Nephron (organoid): Measurements from ENCODE around the gene TMEM245.
A peak's percentile ranks its signal among the peaks of the same experiment; 100 is the strongest.

ENCODE experiments used
- H3K27ac Mint-ChIP-seq, 3 experiments: 2 replicates each; pipeline ENCODE4 v1.8.0; 2020; ENCODE audit warnings: mixed read lengths in 3 of 3, mild to moderate bottlenecking in 2 of 3, moderate library complexity in 1 of 3
- H3K27me3 Mint-ChIP-seq: 2 replicates; pipeline ENCODE4 v1.8.0; 2021; ENCODE audit warnings: low read depth, mild to moderate bottlenecking, moderate library complexity, mixed read lengths
- H3K36me3 Mint-ChIP-seq: 2 replicates; pipeline ENCODE4 v1.8.0; 2020; ENCODE audit warnings: low read depth, mixed read lengths
- H3K4me1 Mint-ChIP-seq: 2 replicates; pipeline ENCODE4 v1.8.0; 2020; ENCODE audit warnings: mixed read lengths
- H3K4me3 Mint-ChIP-seq, 3 experiments: 2 replicates each; pipeline ENCODE4 v1.8.0; 2020; ENCODE audit warnings: mild to moderate bottlenecking in 3 of 3, mixed read lengths in 3 of 3, moderate library complexity in 2 of 3
- H3K9me3 Mint-ChIP-seq: 2 replicates; pipeline ENCODE4 v1.8.0; 2020; ENCODE audit warnings: mixed read lengths
- CTCF ChIP-seq, 3 experiments: fragments of 200-600 bp; sonication (generic); IDR thresholded peaks; one replicate each; pipeline ENCODE4 v1.5.0; 2021; ENCODE audit warnings: antibody characterized with exemption in 3 of 3; ENCODE audit not compliant: unreplicated experiment in 3 of 3

The TMEM245 gene

DNA sequence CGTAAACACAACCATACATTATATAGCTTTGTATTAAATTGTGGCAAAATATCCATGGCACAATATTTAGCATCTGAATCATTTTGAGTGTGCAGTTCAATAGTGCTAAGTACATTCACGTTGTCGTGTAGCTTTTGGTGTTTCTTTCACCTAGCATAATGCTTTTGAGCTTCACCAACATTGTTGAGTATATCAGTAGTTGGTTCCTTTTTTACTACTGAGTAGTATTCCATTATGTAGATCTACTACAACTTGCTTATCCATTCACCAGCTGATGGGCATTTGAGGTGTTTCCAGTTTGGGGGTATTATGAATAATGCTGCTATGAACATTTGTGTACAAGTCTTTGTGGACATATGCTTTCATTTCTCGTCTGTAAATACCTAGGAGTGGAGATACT, 79.2 kb downstream of the TMEM245 start:
- Mint-ChIP-seq H3K27ac (no peak overlapping the region), H3K9me3 (peaks cover 10% of the 10 kb centered on the region), H3K27me3 (no peaks in the 10 kb centered on the region), H3K4me3 (no peak overlapping the region), H3K4me1 (no peaks in the 10 kb centered on the region), H3K36me3 (peaks cover 81% of the 10 kb centered on the region)
- no peak for TF ChIP-seq CTCF (IDR thresholded peaks at IDR 0.05; ENCODE audit: unreplicated experiment in 3 of 3)

DNA sequence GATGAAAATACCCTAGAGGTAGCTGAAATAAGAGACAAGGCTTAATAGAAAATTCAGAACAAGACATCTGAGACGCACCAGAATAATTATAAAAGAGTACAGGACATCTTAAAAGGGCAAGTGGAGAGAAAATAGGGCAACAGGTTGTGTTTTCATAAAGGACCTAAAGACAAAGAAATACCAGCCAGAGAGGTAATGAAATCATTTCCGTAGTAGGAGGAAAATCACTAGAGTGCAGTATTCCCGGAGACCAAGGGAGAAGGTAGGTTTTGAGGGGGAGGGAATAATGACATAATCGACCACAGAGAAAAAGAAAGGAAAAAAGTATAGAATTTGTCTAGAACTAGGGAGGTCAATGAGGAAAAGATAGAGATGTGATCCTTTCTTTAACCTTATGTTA, 80.2 kb downstream of the TMEM245 start:
- H3K36me3 Mint-ChIP-seq, result peaks cover 74% of the 10 kb centered on the region
- H3K4me1 Mint-ChIP-seq, result no peaks in the 10 kb centered on the region
- H3K4me3 Mint-ChIP-seq, result no peak overlapping the region
- H3K27ac Mint-ChIP-seq, result peak overlapping the region in 1 of 3 experiments; percentile 47
- TF ChIP-seq CTCF (IDR thresholded peaks at IDR 0.05; ENCODE audit: unreplicated experiment in 3 of 3), result no peak
- peaks cover 10% of the 10 kb centered on the region for H3K9me3 Mint-ChIP-seq
- H3K27me3 Mint-ChIP-seq, result no peaks in the 10 kb centered on the region

GRCh38 chr9:109037946-109038715, 81.6 kb downstream of the TMEM245 start:
- H3K4me1 Mint-ChIP-seq, result no peaks in the 10 kb centered on the region
- no peak overlapping the region for H3K4me3 Mint-ChIP-seq
- peaks cover 4% of the 10 kb centered on the region for H3K9me3 Mint-ChIP-seq
- H3K27ac Mint-ChIP-seq, result no peak overlapping the region
- peaks cover 74% of the 10 kb centered on the region for H3K36me3 Mint-ChIP-seq
- no peak for TF ChIP-seq CTCF (IDR thresholded peaks at IDR 0.05; ENCODE audit: unreplicated experiment in 3 of 3)
- no peaks in the 10 kb centered on the region for H3K27me3 Mint-ChIP-seq

- Mint-ChIP-seq H3K27me3 (no peaks in the 10 kb centered on the region), H3K4me1 (no peaks in the 10 kb centered on the region)
Observed at GRCh38 chr9:109036744-109037680, 82.7 kb downstream of the TMEM245 start.

GRCh38 chr9:109035684-109036423, 83.9 kb downstream of the TMEM245 start:
- no peaks in the 10 kb centered on the region for H3K4me1 Mint-ChIP-seq
- peak overlapping the region; percentile 0 to 25 (median 24) for H3K27ac Mint-ChIP-seq
- H3K36me3 Mint-ChIP-seq, result peaks cover 68% of the 10 kb centered on the region
- no peaks in the 10 kb centered on the region for H3K9me3 Mint-ChIP-seq
- TF ChIP-seq CTCF (IDR thresholded peaks at IDR 0.05; ENCODE audit: unreplicated experiment in 3 of 3), result no peak
- no peak overlapping the region for H3K4me3 Mint-ChIP-seq
- no peaks in the 10 kb centered on the region for H3K27me3 Mint-ChIP-seq

More at GRCh38 chr9:109036744-109037680, 82.7 kb downstream of the TMEM245 start:
- peak overlapping the region; percentile 0 to 45 (median 8) for H3K27ac Mint-ChIP-seq
- no peak overlapping the region for H3K4me3 Mint-ChIP-seq
- no peak for TF ChIP-seq CTCF (IDR thresholded peaks at IDR 0.05; ENCODE audit: unreplicated experiment in 3 of 3)
- H3K9me3 Mint-ChIP-seq, result no peaks in the 10 kb centered on the region
- H3K36me3 Mint-ChIP-seq, result peaks cover 68% of the 10 kb centered on the region
